ENCODE results near the gene SLIT3. TPM values are rescaled to one million over a fixed set of nuclear protein-coding genes. Genes with fewer than 3 reads are reported as not detected.

The SLIT3 gene
- total RNA-seq, 4 donors from 2014 or later: 41.1 to 86.6 (median 62.7) TPM

DNA sequence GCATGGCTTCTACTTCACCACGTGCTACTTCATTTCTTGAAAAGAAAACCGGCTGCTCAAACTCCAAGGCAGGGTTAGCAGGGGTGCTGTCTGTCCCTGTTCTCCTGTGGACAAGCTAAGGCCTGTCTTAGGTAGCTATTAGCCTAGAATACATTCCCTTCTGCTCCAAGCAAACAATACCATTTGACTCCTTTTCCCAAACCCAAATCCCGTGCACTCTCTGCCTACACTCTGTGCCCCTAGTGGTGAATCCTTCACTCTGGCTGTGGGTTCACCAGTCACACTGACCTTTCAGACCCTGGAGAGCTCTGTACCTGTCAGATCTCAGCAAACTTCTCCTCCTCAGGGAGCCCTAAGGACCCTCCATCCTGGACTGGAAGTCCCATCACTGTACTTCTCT, 211.6 kb downstream of the SLIT3 start:
- Histone ChIP-seq H3K9me3 (peaks cover 0 to 6% (median 2%) of the 10 kb centered on the region in 4 donors), H3K27me3 (no peaks in the 10 kb centered on the region), H3K4me3 (no peak overlapping the region), H3K4me1 (no peaks in the 10 kb centered on the region), H3K27ac (replicated peaks in 1 of 4) (no peak overlapping the region), H3K36me3 (no peaks in the 10 kb centered on the region)
- TF ChIP-seq EP300 (IDR thresholded peaks at IDR 0.05) (no peak), POLR2A (IDR thresholded peaks at IDR 0.05; ENCODE audit: low read depth) (no peak), POLR2AphosphoS5 (IDR thresholded peaks at IDR 0.05) (no peak)
- TF ChIP-seq, protein P1, sequence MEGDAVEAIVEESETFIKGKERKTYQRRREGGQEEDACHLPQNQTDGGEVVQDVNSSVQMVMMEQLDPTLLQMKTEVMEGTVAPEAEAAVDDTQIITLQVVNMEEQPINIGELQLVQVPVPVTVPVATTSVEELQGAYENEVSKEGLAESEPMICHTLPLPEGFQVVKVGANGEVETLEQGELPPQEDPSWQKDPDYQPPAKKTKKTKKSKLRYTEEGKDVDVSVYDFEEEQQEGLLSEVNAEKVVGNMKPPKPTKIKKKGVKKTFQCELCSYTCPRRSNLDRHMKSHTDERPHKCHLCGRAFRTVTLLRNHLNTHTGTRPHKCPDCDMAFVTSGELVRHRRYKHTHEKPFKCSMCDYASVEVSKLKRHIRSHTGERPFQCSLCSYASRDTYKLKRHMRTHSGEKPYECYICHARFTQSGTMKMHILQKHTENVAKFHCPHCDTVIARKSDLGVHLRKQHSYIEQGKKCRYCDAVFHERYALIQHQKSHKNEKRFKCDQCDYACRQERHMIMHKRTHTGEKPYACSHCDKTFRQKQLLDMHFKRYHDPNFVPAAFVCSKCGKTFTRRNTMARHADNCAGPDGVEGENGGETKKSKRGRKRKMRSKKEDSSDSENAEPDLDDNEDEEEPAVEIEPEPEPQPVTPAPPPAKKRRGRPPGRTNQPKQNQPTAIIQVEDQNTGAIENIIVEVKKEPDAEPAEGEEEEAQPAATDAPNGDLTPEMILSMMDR (IDR thresholded peaks at IDR 0.05): no peak
- DNase-seq (ENCODE audit: extremely low spot score): no peak
- intact Hi-C loops (cut with DNase I): no loop called here
- WGBS: 85% methylated on average over 3 of the region's 3 CpGs

DNA sequence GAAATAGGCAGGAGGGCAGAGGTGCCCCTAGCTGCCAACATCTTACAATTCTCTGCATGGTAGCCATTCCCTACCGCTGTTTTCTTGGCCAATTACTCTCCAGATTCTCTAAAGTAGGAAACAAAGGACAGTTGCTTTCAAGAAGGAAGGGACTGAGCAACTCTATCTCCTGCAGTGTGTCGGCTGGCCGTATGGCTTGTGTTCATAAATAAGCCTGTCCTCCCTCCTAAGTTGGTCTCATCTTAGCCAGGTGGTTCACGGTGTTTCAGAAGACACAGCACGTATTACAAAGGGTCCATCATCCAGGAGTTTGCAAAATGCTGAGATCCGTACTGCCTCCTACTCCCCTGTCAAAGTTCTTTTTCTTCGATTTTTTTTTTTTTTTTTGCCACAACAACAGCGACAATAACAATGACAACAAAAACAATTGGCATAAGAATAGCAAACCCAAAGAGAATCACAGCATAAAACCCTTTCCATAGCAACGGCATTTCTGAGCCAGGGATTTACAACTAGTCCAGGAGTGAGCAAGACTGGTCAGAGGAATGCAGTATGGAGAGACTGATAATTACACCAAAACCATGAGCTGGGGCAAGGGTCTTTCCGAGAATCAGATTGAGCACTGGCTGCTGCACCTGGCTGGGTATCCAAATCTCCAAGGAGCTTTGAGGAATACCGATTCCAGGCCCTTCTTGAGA, 212.8 kb downstream of the SLIT3 start:
- no peaks in the 10 kb centered on the region for H3K36me3 ChIP-seq
- H3K4me3 ChIP-seq: no peak overlapping the region
- DNase-seq (ENCODE audit: extremely low spot score): no peak
- 84% methylated on average over 11 of the region's 11 CpGs for WGBS
- no peaks in the 10 kb centered on the region for H3K27me3 ChIP-seq
- no peaks in the 10 kb centered on the region for H3K4me1 ChIP-seq
- intact Hi-C loops (cut with DNase I): no loop called here
- H3K27ac ChIP-seq (replicated peaks in 1 of 4): no peak overlapping the region
- TF ChIP-seq POLR2AphosphoS5 (IDR thresholded peaks at IDR 0.05): no peak
- no peak for TF ChIP-seq POLR2A (IDR thresholded peaks at IDR 0.05; ENCODE audit: low read depth)
- TF ChIP-seq EP300 (IDR thresholded peaks at IDR 0.05): no peak
- TF ChIP-seq, protein P1 (IDR thresholded peaks at IDR 0.05): no peak
- peaks cover 0 to 6% (median 2%) of the 10 kb centered on the region in 4 donors for H3K9me3 ChIP-seq

DNA sequence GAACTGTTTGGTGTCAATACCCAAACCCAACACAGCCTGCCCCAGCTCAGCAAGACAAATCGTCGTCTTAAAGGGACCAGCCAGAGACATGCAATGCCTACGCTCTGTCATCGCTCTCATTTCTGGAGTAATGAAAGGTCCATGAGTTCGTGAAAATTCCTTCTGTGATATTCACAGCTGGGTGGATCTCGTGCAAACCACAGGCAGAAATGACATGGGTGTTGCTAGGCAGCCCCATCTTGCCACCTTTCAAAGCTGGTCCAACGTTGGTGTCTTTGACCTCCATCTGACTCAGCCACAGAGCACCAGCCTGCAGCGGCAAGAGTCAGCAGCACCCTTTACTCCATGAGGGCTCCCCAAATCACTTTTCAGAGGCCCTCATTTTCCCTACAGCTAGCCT, 215.3 kb downstream of the SLIT3 start:
- H3K27ac ChIP-seq (replicated peaks in 1 of 4): no peak overlapping the region
- no peak for DNase-seq (ENCODE audit: extremely low spot score)
- H3K36me3 ChIP-seq: no peaks in the 10 kb centered on the region
- peaks cover 0 to 5% (median under 1%) of the 10 kb centered on the region in 4 donors for H3K9me3 ChIP-seq
- WGBS: 89% methylated on average over 8 of the region's 8 CpGs
- intact Hi-C loops (cut with DNase I): no loop called here
- TF ChIP-seq, protein P1 (IDR thresholded peaks at IDR 0.05): no peak
- TF ChIP-seq POLR2AphosphoS5 (IDR thresholded peaks at IDR 0.05) (no peak), EP300 (IDR thresholded peaks at IDR 0.05) (no peak), POLR2A (IDR thresholded peaks at IDR 0.05; ENCODE audit: low read depth) (no peak)
- no peak overlapping the region for H3K4me3 ChIP-seq
- H3K4me1 ChIP-seq: peaks cover 0 to 22% (median 8%) of the 10 kb centered on the region in 4 donors
- no peaks in the 10 kb centered on the region for H3K27me3 ChIP-seq

DNA sequence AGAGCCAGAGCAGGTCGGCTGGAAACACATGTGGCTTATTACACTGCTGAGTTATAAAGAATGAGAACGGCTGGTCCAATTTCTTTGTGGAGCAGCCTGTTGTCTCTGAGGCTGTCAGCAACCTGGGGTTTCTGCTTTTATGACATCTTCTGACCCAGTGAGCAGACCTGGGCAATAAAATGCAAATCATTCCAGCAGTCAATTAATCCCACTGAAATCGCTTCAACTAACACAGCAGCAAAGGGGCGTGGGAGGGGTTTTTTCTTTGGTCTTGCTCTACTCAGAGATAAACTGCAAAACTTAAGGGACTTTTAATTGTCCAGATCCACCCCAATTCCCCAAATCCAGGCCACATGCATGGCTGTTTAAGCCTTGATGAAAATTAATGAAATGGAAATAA, 215.7 kb downstream of the SLIT3 start:
- no peak overlapping the region for H3K27ac ChIP-seq (replicated peaks in 1 of 4)
- no peak for DNase-seq (ENCODE audit: extremely low spot score)
- H3K4me1 ChIP-seq: peaks cover 0 to 24% (median 9%) of the 10 kb centered on the region in 4 donors
- H3K9me3 ChIP-seq: peaks cover 0 to under 1% (median 0%) of the 10 kb centered on the region in 4 donors
- WGBS: 92% methylated on average over 4 of the region's 4 CpGs
- no peaks in the 10 kb centered on the region for H3K27me3 ChIP-seq
- no peaks in the 10 kb centered on the region for H3K36me3 ChIP-seq
- no peak overlapping the region for H3K4me3 ChIP-seq
- intact Hi-C loops (cut with DNase I): no loop called here
- TF ChIP-seq POLR2AphosphoS5 (IDR thresholded peaks at IDR 0.05) (no peak), POLR2A (IDR thresholded peaks at IDR 0.05; ENCODE audit: low read depth) (no peak), EP300 (IDR thresholded peaks at IDR 0.05) (no peak)
- TF ChIP-seq, protein P1 (IDR thresholded peaks at IDR 0.05): no peak

Measured in esophagus muscularis mucosa (tissue), 4 donors.